Measurements from ENCODE around the gene CKMT1A. TPM values are rescaled to one million over a fixed set of nuclear protein-coding genes. Genes with fewer than 3 reads are reported as not detected.

CKMT1A gene
- total RNA-seq: not detected in 2 replicates

GRCh38 chr15:43693148-43694022 is at the start of gene CKMT1A:
Gene CKMT1A, plus strand, starts transcription at chr15:43693859. Its CDS starts 192 bp downstream, at chr15:43694051.

GRCh38 chr15:43648649-43649429 is 44.8 kb upstream of the CKMT1A start, which contains the start of gene CATSPER2:
Gene CATSPER2, minus strand, starts transcription at chr15:43648844. Its CDS starts 783 bp downstream, at chr15:43648061.

DNA sequence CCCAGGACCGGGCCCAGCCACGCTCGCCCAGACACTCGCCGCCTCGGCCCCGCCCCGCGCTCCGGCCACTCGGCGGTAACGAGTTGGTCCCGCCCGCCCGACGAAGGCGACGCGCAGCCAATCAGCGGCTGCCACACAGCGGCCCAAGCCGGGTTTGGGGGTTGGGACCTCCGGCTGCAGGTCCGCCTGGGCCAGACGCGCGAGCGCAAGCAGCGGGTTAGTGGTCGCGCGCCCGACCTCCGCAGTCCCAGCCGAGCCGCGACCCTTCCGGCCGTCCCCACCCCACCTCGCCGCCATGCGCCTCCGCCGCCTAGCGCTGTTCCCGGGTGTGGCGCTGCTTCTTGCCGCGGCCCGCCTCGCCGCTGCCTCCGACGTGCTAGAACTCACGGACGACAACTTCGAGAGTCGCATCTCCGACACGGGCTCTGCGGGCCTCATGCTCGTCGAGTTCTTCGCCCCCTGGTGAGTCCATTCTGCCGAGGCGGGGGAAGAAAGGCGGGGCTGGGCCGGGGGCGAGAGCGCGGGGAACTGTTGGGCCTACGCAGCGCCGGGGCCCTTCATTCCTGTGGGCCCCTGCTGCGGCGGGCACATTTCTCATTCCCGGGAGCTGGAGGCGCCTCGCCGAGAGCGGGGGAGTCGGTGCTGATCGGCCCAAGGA is 52.7 kb downstream of the CKMT1A start, which contains the start of gene PDIA3:
PDIA3 (plus strand) TSS at position 194 of the 658 bp plus-strand sequence; CDS start at position 296, 102 bp downstream.

Other genes starting within 250 kb of the CKMT1A start
- 19.8 and 24.3 TPM in 2 replicates for gene TP53BP1, start 200.7 kb upstream of the CKMT1A start, total RNA-seq
- 0.67 and 0.84 TPM in 2 replicates for gene MAP1A, start 176.3 kb upstream of the CKMT1A start, total RNA-seq
- gene PPIP5K1, start 103.7 kb upstream of the CKMT1A start, total RNA-seq: 7.4 and 22.0 TPM in 2 replicates
- not detected in 2 replicates for gene CKMT1B, start 99.8 kb upstream of the CKMT1A start, total RNA-seq
- not detected in 2 replicates for gene STRC, start 75.1 kb upstream of the CKMT1A start, total RNA-seq
- gene CATSPER2, start 45.0 kb upstream of the CKMT1A start, total RNA-seq: 0.33 and 3.0 TPM in 2 replicates
- gene PDIA3, start 52.6 kb downstream of the CKMT1A start, total RNA-seq: 271 and 278 TPM in 2 replicates
- 1.8 and 3.1 TPM in 2 replicates for gene ELL3, start 83.1 kb downstream of the CKMT1A start, total RNA-seq
- gene SERF2, start 98.5 kb downstream of the CKMT1A start, total RNA-seq: 1,358 and 1,405 TPM in 2 replicates
- 0.05 TPM in 1 of 2 replicates, not detected in the other for gene SERINC4, start 106.4 kb downstream of the CKMT1A start, total RNA-seq
- gene HYPK, start 106.7 kb downstream of the CKMT1A start, total RNA-seq: 10.3 and 16.8 TPM in 2 replicates
- 22.1 and 23.7 TPM in 2 replicates for gene MFAP1, start 130.8 kb downstream of the CKMT1A start, total RNA-seq
- gene WDR76, start 133.1 kb downstream of the CKMT1A start, total RNA-seq: 18.5 and 18.9 TPM in 2 replicates

All from mammary microvascular endothelial cell (primary cell).